ENCODE measurements around the gene CLDN16.

DNA sequence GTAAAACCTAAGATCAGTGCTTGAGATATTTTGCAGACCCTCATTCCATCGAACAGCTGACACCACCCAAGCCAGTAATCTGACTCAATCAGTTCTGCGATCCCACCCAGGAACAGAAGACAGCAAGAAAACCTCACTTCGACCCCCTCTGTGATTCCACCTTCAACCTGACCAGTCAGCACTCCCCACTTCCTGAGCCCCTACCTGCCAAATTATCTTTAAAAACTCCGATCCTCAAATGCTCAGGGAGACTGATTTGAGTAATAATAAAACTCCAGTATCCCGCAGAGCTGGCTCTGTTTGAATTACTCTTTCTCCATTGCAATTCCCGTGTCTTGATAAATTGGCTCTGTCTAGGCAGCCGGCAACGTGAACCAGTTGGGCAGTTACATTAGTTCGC lies 25.7 kb upstream of the CLDN16 start:
- TF ChIP-seq POLR2AphosphoS5 (IDR thresholded peaks at IDR 0.05) = no peak
- TF ChIP-seq CTCF (IDR thresholded peaks at IDR 0.05) = no peak
- no peak for TF ChIP-seq POLR2A (IDR thresholded peaks at IDR 0.05)

Measured in prostate gland (tissue), 2 donors.